Activated CD8-positive, alpha-beta T cell treated with anti-CD3 and anti-CD28 coated beads for 36 hours (primary cell): ENCODE results near the gene RTKN. TPM values are rescaled to one million over a fixed set of nuclear protein-coding genes. Genes with fewer than 3 reads are reported as not detected.

Experiments
- ATAC-seq: fragments of 200-7000 bp; cut with Tn5 transposase; one replicate; pipeline ENCODE4 v1.10.0; 2021; ENCODE audit warnings: mild to moderate bottlenecking, moderate library complexity
- CTCF ChIA-PET: fragments of 350-600 bp; sonication (Branson Sonifier 250); formaldehyde crosslinking; loops from one replicate; lab custom pipeline; 2021; ENCODE audit warnings: antibody characterized with exemption; lab: Charles Lee
- POLR2A ChIA-PET: fragments of 350-600 bp; sonication (Branson Sonifier 250); formaldehyde crosslinking; loops from one replicate; lab custom pipeline; 2021; ENCODE audit warnings: antibody characterized with exemption; lab: Charles Lee
- DNase-seq: peaks from one replicate; pipeline ENCODE4 v3.0.0-alpha.2; 2020
- H3K27ac Mint-ChIP-seq: one replicate; pipeline ENCODE4 v1.8.0; 2021; ENCODE audit warnings: mild to moderate bottlenecking, mixed read lengths
- H3K27me3 Mint-ChIP-seq: one replicate; pipeline ENCODE4 v1.8.0; 2021; ENCODE audit warnings: mixed read lengths
- H3K36me3 Mint-ChIP-seq: one replicate; pipeline ENCODE4 v1.8.0; 2021; ENCODE audit warnings: low read depth, mixed read lengths
- H3K4me1 Mint-ChIP-seq: one replicate; pipeline ENCODE4 v1.8.0; 2021; ENCODE audit warnings: low read depth, mixed read lengths
- H3K4me3 Mint-ChIP-seq: one replicate; pipeline ENCODE4 v1.8.0; 2021; ENCODE audit warnings: mild to moderate bottlenecking, moderate library complexity, mixed read lengths
- H3K9me3 Mint-ChIP-seq: one replicate; pipeline ENCODE4 v1.8.0; 2021; ENCODE audit warnings: mixed read lengths
- CTCF ChIP-seq: fragments of 200-600 bp; IDR thresholded peaks from one replicate; pipeline ENCODE4 v1.8.0; 2022; ENCODE audit warnings: antibody characterized with exemption, mild to moderate bottlenecking
- intact Hi-C: fragments of 100-400 bp; cut with micrococcal nuclease; formaldehyde crosslinking; loops from one replicate; pipeline ENCODE4 v1.10.0; 2022
- total RNA-seq, 2 experiments: library from RNA; stranded (reverse); gene quantifications; one replicate each; pipeline ENCODE4 v1.2.3, GENCODE V29; 2021

Gene RTKN
- total RNA-seq, 2 experiments from 2014 or later = 1.2 to 1.6 TPM

- Mint-ChIP-seq H3K9me3 (no peaks in the 10 kb centered on the region), H3K27ac (peak within 1 kb of the TSS; percentile 97), H3K27me3 (no peaks in the 10 kb centered on the region), H3K4me1 (peaks cover 41% of the 10 kb centered on the region), H3K4me3 (peak within 1 kb of the TSS; percentile 98), H3K36me3 (peaks cover 16% of the 10 kb centered on the region)
- ChIA-PET POLR2A (interaction anchor here (0.6 to 5.6 kb wide), 18 partner anchors 10 to 1221 kb away, joined by 3 to 48 read pairs (median 4); partner anchors contain the start of genes AUP1, C2orf81, CCDC142 and CCT7), CTCF (interaction anchor here (0.6 to 3.8 kb wide), 11 partner anchors 10 to 205 kb away, joined by 3 to 40 read pairs (median 4); partner anchors contain the start of genes C2orf81, CCDC142, MOGS and TTC31)
- TF ChIP-seq CTCF = no peak
- peak; percentile 98 for DNase-seq
- peak; percentile 52 for ATAC-seq
- intact Hi-C loops = loop anchor here (2.0 kb wide), 1 partner anchor 28 kb away; the partner anchor contains the start of genes CCDC142 and TTC31
Observed at GRCh38 chr2:74454654-74455511, 13.1 kb upstream of the RTKN start, which contains the start of gene INO80B. TSS of gene INO80B (plus strand) at chr2:74455087. CDS start at chr2:74455117, 30 bp downstream.

GRCh38 chr2:74450570-74451190 lies 8.9 kb upstream of the RTKN start:
- H3K4me3 Mint-ChIP-seq = no peak overlapping the region
- ChIA-PET POLR2A (interaction anchor here (1.3 kb wide), 1 partner anchor 29 kb away, joined by 3 read pairs; the partner anchor contains the start of genes C2orf81 and WDR54), CTCF (no interaction called here)
- H3K9me3 Mint-ChIP-seq = no peaks in the 10 kb centered on the region
- peaks cover 20% of the 10 kb centered on the region for H3K4me1 Mint-ChIP-seq
- peaks cover 6% of the 10 kb centered on the region for H3K36me3 Mint-ChIP-seq
- no peak for TF ChIP-seq CTCF
- intact Hi-C loops = no loop called here
- no peak for ATAC-seq
- H3K27me3 Mint-ChIP-seq = peaks cover 1% of the 10 kb centered on the region
- H3K27ac Mint-ChIP-seq = no peak overlapping the region
- DNase-seq = no peak

- no peaks in the 10 kb centered on the region for H3K36me3 Mint-ChIP-seq
- no peak overlapping the region for H3K4me3 Mint-ChIP-seq
- H3K9me3 Mint-ChIP-seq = no peaks in the 10 kb centered on the region
- ATAC-seq = no peak
- intact Hi-C loops = no loop called here
- DNase-seq = no peak
- peaks cover 6% of the 10 kb centered on the region for H3K27me3 Mint-ChIP-seq
- no peak overlapping the region for H3K27ac Mint-ChIP-seq
- ChIA-PET POLR2A (interaction anchor here (1.1 kb wide), 1 partner anchor 9 kb away, joined by 4 read pairs; no protein-coding TSS in a partner anchor), CTCF (interaction anchor here (1.1 kb wide), 1 partner anchor 9 kb away, joined by 3 read pairs; the partner anchor contains the start of gene WBP1)
- H3K4me1 Mint-ChIP-seq = peaks cover 10% of the 10 kb centered on the region
- TF ChIP-seq CTCF = no peak
Observed at GRCh38 chr2:74448771-74449170, 7.0 kb upstream of the RTKN start.

GRCh38 chr2:74447230-74447999 lies 5.7 kb upstream of the RTKN start:
- ATAC-seq (no peak), DNase-seq (no peak)
- intact Hi-C loops = no loop called here
- ChIA-PET CTCF (no interaction called here), POLR2A (no interaction called here)
- Mint-ChIP-seq H3K27me3 (peaks cover 11% of the 10 kb centered on the region), H3K36me3 (no peaks in the 10 kb centered on the region), H3K4me3 (no peak overlapping the region), H3K9me3 (no peaks in the 10 kb centered on the region), H3K27ac (no peak overlapping the region), H3K4me1 (peaks cover under 1% of the 10 kb centered on the region)
- no peak for TF ChIP-seq CTCF
